ENCODE results near the gene PAPPA2. TPM values are rescaled to one million over a fixed set of nuclear protein-coding genes. Genes with fewer than 3 reads are reported as not detected.

The PAPPA2 gene
- total RNA-seq, 4 donors from 2014 or later, result 0.23 to 0.51 (median 0.34) TPM

DNA sequence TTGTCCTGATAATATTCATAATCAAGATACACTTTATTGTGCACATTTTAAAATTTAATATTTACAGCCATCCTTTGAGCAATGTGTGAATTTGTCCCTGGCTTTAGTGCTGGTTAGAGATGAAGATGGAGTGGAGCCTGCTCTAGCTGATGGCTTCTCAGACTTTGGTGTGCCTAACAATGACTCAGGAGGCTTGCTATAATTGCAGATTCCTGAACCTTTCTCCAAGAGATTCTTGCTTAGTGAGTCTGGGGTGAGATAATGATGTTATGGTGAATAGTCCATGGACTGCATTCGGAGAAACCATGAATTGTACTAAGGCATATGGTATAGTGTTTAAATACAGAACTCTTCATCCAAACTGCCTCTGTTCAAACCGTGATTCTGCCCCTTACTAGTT, 307.1 kb downstream of the PAPPA2 start:
- H3K27ac ChIP-seq, result no peak overlapping the region
- H3K36me3 ChIP-seq, result no peaks in the 10 kb centered on the region
- WGBS, result 87% methylated on average over 2 of the region's 2 CpGs
- H3K9me3 ChIP-seq, result no peaks in the 10 kb centered on the region
- TF ChIP-seq EP300 (IDR thresholded peaks at IDR 0.05) (no peak), POLR2AphosphoS5 (IDR thresholded peaks at IDR 0.05) (no peak), POLR2A (IDR thresholded peaks at IDR 0.05) (no peak)
- TF ChIP-seq, protein P1, sequence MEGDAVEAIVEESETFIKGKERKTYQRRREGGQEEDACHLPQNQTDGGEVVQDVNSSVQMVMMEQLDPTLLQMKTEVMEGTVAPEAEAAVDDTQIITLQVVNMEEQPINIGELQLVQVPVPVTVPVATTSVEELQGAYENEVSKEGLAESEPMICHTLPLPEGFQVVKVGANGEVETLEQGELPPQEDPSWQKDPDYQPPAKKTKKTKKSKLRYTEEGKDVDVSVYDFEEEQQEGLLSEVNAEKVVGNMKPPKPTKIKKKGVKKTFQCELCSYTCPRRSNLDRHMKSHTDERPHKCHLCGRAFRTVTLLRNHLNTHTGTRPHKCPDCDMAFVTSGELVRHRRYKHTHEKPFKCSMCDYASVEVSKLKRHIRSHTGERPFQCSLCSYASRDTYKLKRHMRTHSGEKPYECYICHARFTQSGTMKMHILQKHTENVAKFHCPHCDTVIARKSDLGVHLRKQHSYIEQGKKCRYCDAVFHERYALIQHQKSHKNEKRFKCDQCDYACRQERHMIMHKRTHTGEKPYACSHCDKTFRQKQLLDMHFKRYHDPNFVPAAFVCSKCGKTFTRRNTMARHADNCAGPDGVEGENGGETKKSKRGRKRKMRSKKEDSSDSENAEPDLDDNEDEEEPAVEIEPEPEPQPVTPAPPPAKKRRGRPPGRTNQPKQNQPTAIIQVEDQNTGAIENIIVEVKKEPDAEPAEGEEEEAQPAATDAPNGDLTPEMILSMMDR (IDR thresholded peaks at IDR 0.05), result no peak
- H3K27me3 ChIP-seq, result no peaks in the 10 kb centered on the region
- no peak overlapping the region for H3K4me3 ChIP-seq
- no peaks in the 10 kb centered on the region for H3K4me1 ChIP-seq
- no peak for DNase-seq (ENCODE audit: low spot score in 2 of 2)

DNA sequence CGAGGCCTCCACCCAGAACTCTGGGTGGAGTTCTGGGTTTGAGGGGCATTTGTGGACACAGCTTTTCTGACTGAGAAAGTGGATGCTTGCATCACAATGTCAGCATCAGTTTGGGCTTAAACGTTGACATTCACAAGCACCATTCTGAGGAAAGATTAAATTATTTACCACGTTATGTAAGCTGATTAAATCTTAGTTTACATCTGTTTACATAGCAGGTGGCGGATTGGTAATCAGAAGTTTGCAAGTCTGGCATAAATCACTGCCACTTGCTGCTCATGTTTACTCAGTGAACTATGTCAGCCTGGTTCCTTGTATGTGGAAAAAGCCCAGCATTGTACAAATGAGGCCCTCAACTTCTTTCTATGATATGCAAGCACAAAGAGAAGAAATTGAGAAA, 310.1 kb downstream of the PAPPA2 start:
- DNase-seq (ENCODE audit: low spot score in 2 of 2), result no peak
- 46% methylated on average over 4 of the region's 4 CpGs for WGBS

DNA sequence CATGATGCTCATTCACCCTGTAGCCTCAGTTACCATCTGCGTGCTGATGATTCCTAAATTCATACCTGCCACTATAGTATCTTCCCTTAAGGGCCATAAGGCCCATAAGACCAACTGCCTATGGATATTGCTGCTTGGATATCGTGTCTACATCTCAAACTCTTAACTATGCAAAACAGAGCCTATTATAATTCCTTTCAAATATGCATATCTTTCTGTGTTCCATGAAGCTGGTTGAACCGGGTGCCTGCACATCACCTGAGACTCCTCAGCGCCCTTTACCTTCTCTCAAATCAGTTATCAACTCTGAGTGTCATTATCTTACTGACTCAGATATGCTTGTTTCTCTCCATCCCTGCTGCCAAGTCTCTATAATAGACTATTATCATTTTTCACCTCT, 311.2 kb downstream of the PAPPA2 start:
- no peak for DNase-seq (ENCODE audit: low spot score in 2 of 2)
- no peaks in the 10 kb centered on the region for H3K27me3 ChIP-seq
- no peaks in the 10 kb centered on the region for H3K36me3 ChIP-seq
- TF ChIP-seq EP300 (IDR thresholded peaks at IDR 0.05), result no peak
- no peak for TF ChIP-seq POLR2AphosphoS5 (IDR thresholded peaks at IDR 0.05)
- 72% methylated on average over 4 of the region's 4 CpGs for WGBS
- H3K4me1 ChIP-seq, result no peaks in the 10 kb centered on the region
- H3K4me3 ChIP-seq, result no peak overlapping the region
- no peak overlapping the region for H3K27ac ChIP-seq
- no peaks in the 10 kb centered on the region for H3K9me3 ChIP-seq

More for the DNA sequence above, 310.1 kb downstream of the PAPPA2 start:
- H3K36me3 ChIP-seq, result no peaks in the 10 kb centered on the region
- no peak overlapping the region for H3K27ac ChIP-seq
- H3K9me3 ChIP-seq, result no peaks in the 10 kb centered on the region
- no peak overlapping the region for H3K4me3 ChIP-seq
- H3K4me1 ChIP-seq, result no peaks in the 10 kb centered on the region
- no peaks in the 10 kb centered on the region for H3K27me3 ChIP-seq
- TF ChIP-seq EP300 (IDR thresholded peaks at IDR 0.05), result no peak
- TF ChIP-seq, protein P1 (IDR thresholded peaks at IDR 0.05), result no peak
- no peak for TF ChIP-seq POLR2A (IDR thresholded peaks at IDR 0.05)
- TF ChIP-seq POLR2AphosphoS5 (IDR thresholded peaks at IDR 0.05), result no peak

DNA sequence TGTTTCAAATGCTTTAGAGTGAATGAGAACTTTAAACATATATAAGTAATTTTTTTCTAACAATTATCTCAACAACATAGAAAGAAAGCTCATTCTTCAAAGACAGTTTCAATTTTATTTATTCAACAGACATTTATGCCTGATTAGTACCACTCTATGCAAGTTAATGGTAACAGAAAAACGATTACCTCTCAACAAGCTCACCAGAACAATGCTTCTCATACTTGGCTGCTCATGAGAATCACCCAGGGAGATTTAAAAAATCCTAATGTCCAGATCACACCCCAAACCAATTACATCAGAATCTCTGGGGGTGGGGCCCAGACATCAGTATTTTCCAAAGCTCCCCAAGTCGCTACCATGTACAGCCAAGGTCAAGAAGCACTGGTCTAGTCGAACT, 312.4 kb downstream of the PAPPA2 start:
- 74% methylated on average over 3 of the region's 3 CpGs for WGBS
- DNase-seq (ENCODE audit: low spot score in 2 of 2), result no peak
- Histone ChIP-seq H3K27me3 (no peaks in the 10 kb centered on the region), H3K4me1 (peaks cover 4% of the 10 kb centered on the region), H3K4me3 (no peak overlapping the region), H3K36me3 (no peaks in the 10 kb centered on the region), H3K27ac (no peak overlapping the region), H3K9me3 (no peaks in the 10 kb centered on the region)
- TF ChIP-seq, protein P1 (IDR thresholded peaks at IDR 0.05), result no peak
- TF ChIP-seq POLR2A (IDR thresholded peaks at IDR 0.05), result no peak
- TF ChIP-seq EP300 (IDR thresholded peaks at IDR 0.05), result no peak
- TF ChIP-seq POLR2AphosphoS5 (IDR thresholded peaks at IDR 0.05), result no peak

DNA sequence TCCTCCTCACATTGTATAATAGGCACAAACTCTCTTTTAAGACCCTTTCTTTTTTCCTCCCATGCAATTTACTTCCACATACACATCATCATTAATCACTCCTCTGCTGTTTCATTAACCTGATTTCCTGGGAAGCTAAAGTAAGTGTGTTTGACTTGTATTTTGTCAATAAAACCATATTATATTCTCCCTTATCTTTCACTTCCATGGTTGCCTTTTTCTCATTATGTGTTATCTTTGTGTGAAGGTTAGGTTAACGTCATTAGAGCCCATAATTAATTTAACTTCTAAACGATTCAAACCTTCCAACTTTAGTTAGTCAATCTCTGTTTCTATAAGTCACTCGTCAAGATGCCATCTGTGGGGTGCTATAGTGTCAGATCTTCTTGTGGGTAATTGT, 313.0 kb downstream of the PAPPA2 start:
- DNase-seq (ENCODE audit: low spot score in 2 of 2), result no peak
- Histone ChIP-seq H3K4me3 (no peak overlapping the region), H3K9me3 (no peaks in the 10 kb centered on the region), H3K36me3 (no peaks in the 10 kb centered on the region), H3K27ac (no peak overlapping the region), H3K4me1 (peaks cover 4% of the 10 kb centered on the region), H3K27me3 (no peaks in the 10 kb centered on the region)
- WGBS, result 86% methylated on average over 3 of the region's 3 CpGs
- no peak for TF ChIP-seq POLR2AphosphoS5 (IDR thresholded peaks at IDR 0.05)
- TF ChIP-seq EP300 (IDR thresholded peaks at IDR 0.05), result no peak
- TF ChIP-seq POLR2A (IDR thresholded peaks at IDR 0.05), result no peak
- TF ChIP-seq, protein P1 (IDR thresholded peaks at IDR 0.05), result no peak

DNA sequence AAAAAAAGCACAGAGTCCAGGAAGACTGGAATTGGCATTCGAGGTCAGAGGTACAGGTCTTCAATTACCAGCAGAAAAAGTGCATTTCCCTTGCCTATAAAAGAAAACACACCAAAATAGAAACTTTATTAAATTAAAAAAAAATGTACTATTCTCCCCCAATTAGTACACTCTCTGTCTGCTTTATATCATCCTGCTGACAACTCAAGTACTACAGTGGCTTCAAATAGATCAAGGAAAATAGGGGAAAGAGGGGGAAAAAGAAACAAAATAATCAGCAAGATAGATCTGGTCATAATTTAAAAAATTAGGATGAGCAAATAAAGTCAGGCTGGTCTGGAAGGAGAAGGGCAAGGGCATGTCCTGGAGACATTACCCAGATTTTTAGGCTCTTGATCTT, 315.1 kb downstream of the PAPPA2 start:
- Histone ChIP-seq H3K9me3 (no peaks in the 10 kb centered on the region), H3K36me3 (no peaks in the 10 kb centered on the region), H3K27me3 (no peaks in the 10 kb centered on the region), H3K27ac (no peak overlapping the region), H3K4me3 (no peak overlapping the region), H3K4me1 (peaks cover 4% of the 10 kb centered on the region)
- DNase-seq (ENCODE audit: low spot score in 2 of 2), result no peak
- 32% methylated on average over 1 of the region's 1 CpG for WGBS
- TF ChIP-seq, protein P1 (IDR thresholded peaks at IDR 0.05), result no peak
- TF ChIP-seq POLR2A (IDR thresholded peaks at IDR 0.05) (no peak), EP300 (IDR thresholded peaks at IDR 0.05) (no peak), POLR2AphosphoS5 (IDR thresholded peaks at IDR 0.05) (no peak)
